GM12878 (cell line): ENCODE results near the gene CPHXL2. TPM values are rescaled to one million over a fixed set of nuclear protein-coding genes. Genes with fewer than 3 reads are reported as not detected.

ENCODE experiments used
- ATF2 ChIP-seq: IDR thresholded peaks from 2 replicates; pipeline ENCODE4 v1.6.1; 2012; ENCODE audit warnings: low read length, inconsistent platforms
- BHLHE40 ChIP-seq, 2 experiments: fragments of 450-650 bp in 1 of 2; IDR thresholded peaks; 2 replicates each; pipeline ENCODE4 v1.6.1; 2011 to 2017; ENCODE audit warnings: low read depth in 2 of 2, borderline replicate concordance in 1 of 2, improper control_type of control experiment in 1 of 2, low read length in 1 of 2, mild to moderate bottlenecking in 1 of 2
- CBX3 ChIP-seq: fragments of 200-600 bp; sonication (generic); IDR thresholded peaks from 2 replicates; pipeline ENCODE4 v1.6.1; 2016; ENCODE audit warnings: low read depth, borderline replicate concordance
- CEBPZ ChIP-seq: fragments of 150-350 bp; IDR thresholded peaks from 2 replicates; pipeline ENCODE4 v1.6.1; 2016; ENCODE audit warnings: low read depth, low read length
- CHD4 ChIP-seq: fragments of 200-600 bp; sonication (generic); IDR thresholded peaks from 2 replicates; pipeline ENCODE4 v1.6.1; 2016; ENCODE audit warnings: mild to moderate bottlenecking
- CREB1 ChIP-seq: IDR thresholded peaks from 2 replicates; pipeline ENCODE4 v1.6.1; 2012; ENCODE audit warnings: low read depth, mild to moderate bottlenecking, inconsistent platforms
- DPF2 ChIP-seq: fragments of 450-650 bp; IDR thresholded peaks from 2 replicates; pipeline ENCODE4 v1.6.1; 2017; ENCODE audit warnings: mild to moderate bottlenecking
- E4F1 ChIP-seq: fragments of 450-650 bp; IDR thresholded peaks from 2 replicates; pipeline ENCODE4 v1.6.1; 2018; ENCODE audit warnings: borderline replicate concordance, mild to moderate bottlenecking; ENCODE audit not compliant: partially characterized antibody
- FOS ChIP-seq: IDR thresholded peaks from 3 replicates; pipeline ENCODE4 v1.6.1; 2011; ENCODE audit warnings: borderline replicate concordance; ENCODE audit not compliant: insufficient read length; ENCODE audit errors: extremely low read depth
- GATAD2B ChIP-seq: fragments of 450-650 bp; conservative IDR thresholded peaks from 2 replicates; pipeline ENCODE4 v1.6.1; 2017; ENCODE audit warnings: low read depth, mild to moderate bottlenecking, moderate library complexity
- IRF4 ChIP-seq: IDR thresholded peaks from 2 replicates; pipeline ENCODE4 v1.6.1; 2011; ENCODE audit warnings: low read depth, low read length
- NR2C2 ChIP-seq: IDR thresholded peaks from 2 replicates; pipeline ENCODE4 v1.6.1; 2011; ENCODE audit warnings: borderline replicate concordance, low read depth; ENCODE audit not compliant: control insufficient read depth, insufficient read length
- POLR2AphosphoS2 ChIP-seq: IDR thresholded peaks from 2 replicates; pipeline ENCODE4 v1.6.1; 2011; ENCODE audit warnings: low read depth, mild to moderate bottlenecking, low read length, improper control_type of control experiment, moderate library complexity
- RELB ChIP-seq: fragments of 450-650 bp; IDR thresholded peaks from 2 replicates; pipeline ENCODE4 v1.6.1; 2017; ENCODE audit warnings: low read depth, mild to moderate bottlenecking, moderate library complexity
- SIX5 ChIP-seq: IDR thresholded peaks from 2 replicates; pipeline ENCODE4 v1.6.1; 2011; ENCODE audit warnings: mild to moderate bottlenecking, low read depth, low read length, moderate library complexity; ENCODE audit not compliant: severe bottlenecking
- SMAD1 ChIP-seq: fragments of 450-650 bp; IDR thresholded peaks from 2 replicates; pipeline ENCODE4 v1.6.1; 2018; ENCODE audit warnings: mild to moderate bottlenecking, low read depth; ENCODE audit not compliant: partially characterized antibody
- ZNF622 ChIP-seq: fragments of 450-650 bp; IDR thresholded peaks from 2 replicates; pipeline ENCODE4 v1.6.1; 2017; ENCODE audit warnings: mild to moderate bottlenecking, inconsistent platforms
- polyA plus RNA-seq, 11 experiments: library from polyadenylated mRNA; depleted of rRNA in 4 of 11; unstranded in 6 of 11; stranded (reverse) in 5 of 11; fragments of >200 nt; fragmentation: Nextera tagmentation in 4 of 11; fragmentation: Illumina TruSeq in 1 of 11; extraction: Ambion mirVana in 4 of 11; extraction: Trizol in 1 of 11; gene quantifications; 1 replicate in 1 of 11; 2 replicates in 10 of 11; pipeline versions ENCODE4 v1.2.1 to v1.2.3, GENCODE V29; 2011 to 2016; ENCODE audit warnings: inconsistent platforms in 2 of 11, missing spikeins in 2 of 11, low read depth in 1 of 11
- total RNA-seq, 4 experiments: library from RNA; depleted of rRNA in 3 of 4; stranded (reverse); fragments of >200 nt in 3 of 4; fragmentation: Illumina TruSeq in 1 of 4; extraction: Trizol in 1 of 4; gene quantifications; 2 replicates each; pipeline versions ENCODE4 v1.2.1 to v1.2.3, GENCODE V29; 2013 to 2021
- TF ChIP-seq, protein P1 (sequence below): IDR thresholded peaks from 2 replicates; pipeline ENCODE4 v1.6.1; 2011; ENCODE audit warnings: low read depth, low read length, improper control_type of control experiment, borderline replicate concordance

Gene CPHXL2
- total and polyA plus RNA-seq, 10 of the 15 experiments (the other 5 are each of a cell fraction or from before 2014, with no cell fraction given): not detected

GRCh38 chr16:75616521-75617010, 60.2 kb downstream of the CPHXL2 start (continued):
- TF ChIP-seq CEBPZ (no peak), CREB1 (peak; percentile 65), CBX3 (no peak), ZNF622 (no peak), FOS (no peak), E4F1 (no peak), DPF2 (no peak), ATF2 (peak; percentile 81), GATAD2B (no peak), SIX5 (no peak), IRF4 (0 out of 2 replicates have a peak, but pooled peaks have one; percentile 19), BHLHE40 (IDR thresholded peaks at IDR 0.05; ENCODE audit: borderline replicate concordance in 1 of 2, low read depth in 2 of 2, low read length in 1 of 2) (no peak), NR2C2 (no peak), POLR2AphosphoS2 (no peak), CHD4 (no peak), SMAD1 (no peak), RELB (no peak)
- TF ChIP-seq, protein P1, sequence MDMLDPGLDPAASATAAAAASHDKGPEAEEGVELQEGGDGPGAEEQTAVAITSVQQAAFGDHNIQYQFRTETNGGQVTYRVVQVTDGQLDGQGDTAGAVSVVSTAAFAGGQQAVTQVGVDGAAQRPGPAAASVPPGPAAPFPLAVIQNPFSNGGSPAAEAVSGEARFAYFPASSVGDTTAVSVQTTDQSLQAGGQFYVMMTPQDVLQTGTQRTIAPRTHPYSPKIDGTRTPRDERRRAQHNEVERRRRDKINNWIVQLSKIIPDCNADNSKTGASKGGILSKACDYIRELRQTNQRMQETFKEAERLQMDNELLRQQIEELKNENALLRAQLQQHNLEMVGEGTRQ: no peak
